Peyer's patch (tissue), 4 donors: ENCODE results near the gene PFN3.

ENCODE experiments used
- POLR2A ChIP-seq, 2 donors: fragments of 450-650 bp; IDR thresholded peaks; one replicate each; pipeline ENCODE4 v1.5.1; 2017; ENCODE audit warnings: antibody characterized with exemption in 2 of 2, mild to moderate bottlenecking in 2 of 2, moderate library complexity in 2 of 2
- TF ChIP-seq, protein P1 (sequence below), 6 experiments: fragments of 450-650 bp in 4 of 6; fragments of 200-600 bp in 2 of 6; sonication (generic) in 1 of 6; IDR thresholded peaks; one replicate each; pipeline ENCODE4 v1.5.1; 2017 to 2019; ENCODE audit warnings: antibody characterized with exemption in 6 of 6, mild to moderate bottlenecking in 3 of 6, moderate library complexity in 1 of 6

DNA sequence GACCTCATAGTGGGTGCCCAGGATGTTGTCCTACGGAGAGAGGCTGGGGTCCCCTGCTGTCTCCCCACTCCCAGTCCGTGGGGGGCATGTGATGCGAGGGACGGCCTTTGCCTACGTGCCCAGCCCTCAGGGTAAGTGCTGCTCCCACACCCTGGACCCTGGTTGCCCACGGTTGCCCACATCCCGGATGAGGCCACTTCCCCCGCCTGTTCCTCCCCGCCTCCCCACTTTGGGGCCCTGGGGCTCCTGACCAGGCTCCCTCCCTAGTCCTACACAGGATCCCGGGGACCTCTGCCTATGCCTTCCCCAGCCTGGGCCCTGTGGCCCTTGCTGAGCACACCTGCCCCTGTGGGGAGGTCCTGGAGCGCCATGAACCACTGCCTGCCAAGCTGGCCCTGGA is 14.7 kb downstream of the PFN3 start:
- no peak for TF ChIP-seq POLR2A (IDR thresholded peaks at IDR 0.05)
- TF ChIP-seq, protein P1, sequence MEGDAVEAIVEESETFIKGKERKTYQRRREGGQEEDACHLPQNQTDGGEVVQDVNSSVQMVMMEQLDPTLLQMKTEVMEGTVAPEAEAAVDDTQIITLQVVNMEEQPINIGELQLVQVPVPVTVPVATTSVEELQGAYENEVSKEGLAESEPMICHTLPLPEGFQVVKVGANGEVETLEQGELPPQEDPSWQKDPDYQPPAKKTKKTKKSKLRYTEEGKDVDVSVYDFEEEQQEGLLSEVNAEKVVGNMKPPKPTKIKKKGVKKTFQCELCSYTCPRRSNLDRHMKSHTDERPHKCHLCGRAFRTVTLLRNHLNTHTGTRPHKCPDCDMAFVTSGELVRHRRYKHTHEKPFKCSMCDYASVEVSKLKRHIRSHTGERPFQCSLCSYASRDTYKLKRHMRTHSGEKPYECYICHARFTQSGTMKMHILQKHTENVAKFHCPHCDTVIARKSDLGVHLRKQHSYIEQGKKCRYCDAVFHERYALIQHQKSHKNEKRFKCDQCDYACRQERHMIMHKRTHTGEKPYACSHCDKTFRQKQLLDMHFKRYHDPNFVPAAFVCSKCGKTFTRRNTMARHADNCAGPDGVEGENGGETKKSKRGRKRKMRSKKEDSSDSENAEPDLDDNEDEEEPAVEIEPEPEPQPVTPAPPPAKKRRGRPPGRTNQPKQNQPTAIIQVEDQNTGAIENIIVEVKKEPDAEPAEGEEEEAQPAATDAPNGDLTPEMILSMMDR (IDR thresholded peaks at IDR 0.05) = no peak
